H1 (cell line): Measurements from ENCODE around the gene CDH8. TPM values are rescaled to one million over a fixed set of nuclear protein-coding genes. Genes with fewer than 3 reads are reported as not detected.

ENCODE experiments used
- CTCF ChIA-PET: fragments of 300-600 bp; sonication (Branson Sonifier 250); formaldehyde crosslinking; loops from one replicate; lab custom pipeline; 2021; ENCODE audit not compliant: partially characterized antibody; lab: Charles Lee
- POLR2A ChIA-PET: fragments of 300-600 bp; sonication (Branson Sonifier 250); formaldehyde crosslinking; loops from one replicate; lab custom pipeline; 2021; ENCODE audit warnings: inconsistent platforms; ENCODE audit not compliant: partially characterized antibody; lab: Charles Lee
- DNase-seq, 2 experiments: peaks; one replicate each; pipeline versions ENCODE4 v3.0.0 to v3.0.0-alpha.2; 2010 to 2022; ENCODE audit warnings: low spot score in 2 of 2, low read depth in 1 of 2, mixed read lengths in 1 of 2
- FAIRE-seq: peaks from 2 replicates; lab custom pipeline; 2011; peaks lifted over from hg19 to GRCh38; lab: Jason Lieb, UNC
- H2AFZ ChIP-seq: 2 replicates; pipeline ENCODE4 v1.8.1; 2012; ENCODE audit warnings: low read length, inconsistent platforms
- H2AK5ac ChIP-seq: 2 replicates; pipeline ENCODE4 v1.6.1; 2013; ENCODE audit warnings: low read depth, low read length
- H2BK120ac ChIP-seq: replicated peaks from 2 replicates; pipeline ENCODE3; 2013; ENCODE audit warnings: low read depth, low read length, inconsistent platforms
- H2BK12ac ChIP-seq: 2 replicates; pipeline ENCODE4 v1.6.1; 2013; ENCODE audit warnings: low read depth, low read length
- H2BK15ac ChIP-seq: 2 replicates; pipeline ENCODE4 v1.6.1; 2013; ENCODE audit warnings: low read length
- H2BK20ac ChIP-seq: 2 replicates; pipeline ENCODE4 v1.6.1; 2013; ENCODE audit warnings: low read length
- H2BK5ac ChIP-seq: 2 replicates; pipeline ENCODE4 v1.6.1; 2013; ENCODE audit warnings: low read depth, low read length
- H3K14ac ChIP-seq: 2 replicates; pipeline ENCODE4 v1.6.1; 2013; ENCODE audit warnings: inconsistent platforms; ENCODE audit not compliant: insufficient read length
- H3K18ac ChIP-seq: 2 replicates; pipeline ENCODE4 v1.6.1; 2013; ENCODE audit warnings: low read length; ENCODE audit errors: extremely low read depth
- H3K23ac ChIP-seq: 2 replicates; pipeline ENCODE4 v1.6.1; 2013; ENCODE audit warnings: inconsistent platforms; ENCODE audit not compliant: insufficient read length
- H3K23me2 ChIP-seq: 2 replicates; pipeline ENCODE4 v1.6.1; 2013; ENCODE audit warnings: low read depth, low read length
- H3K27ac ChIP-seq: 2 replicates; pipeline ENCODE4 v1.6.1; 2011; ENCODE audit warnings: low read depth, low read length, inconsistent platforms
- H3K27me3 ChIP-seq, 4 experiments: replicated peaks in 1 of 4; 1 replicate in 1 of 4; 2 replicates in 3 of 4; pipeline versions ENCODE4 v1.6.1 to v1.8.1; 2011 to 2013; ENCODE audit warnings: low read length in 3 of 4, mild to moderate bottlenecking in 3 of 4, inconsistent platforms in 2 of 4, mixed read lengths in 2 of 4, moderate library complexity in 1 of 4; ENCODE audit not compliant: control insufficient read depth in 3 of 4, insufficient read depth in 3 of 4; ENCODE audit errors: extremely low read depth in 1 of 4
- H3K36me3 ChIP-seq, 4 experiments: 2 replicates each; pipeline versions ENCODE4 v1.6.1 to v1.8.1; 2011 to 2013; ENCODE audit warnings: mild to moderate bottlenecking in 4 of 4, low read length in 3 of 4, moderate library complexity in 2 of 4, control low read depth in 1 of 4, inconsistent platforms in 1 of 4; ENCODE audit not compliant: insufficient read depth in 4 of 4, control insufficient read depth in 2 of 4
- H3K4ac ChIP-seq: replicated peaks from 2 replicates; pipeline ENCODE3; 2013; ENCODE audit warnings: low read length, low read depth, mixed read lengths, inconsistent platforms; ENCODE audit not compliant: insufficient read length
- H3K4me1 ChIP-seq, 4 experiments: replicated peaks in 1 of 4; 1 replicate in 1 of 4; 2 replicates in 3 of 4; pipeline versions ENCODE4 v1.6.1 to v1.8.1; 2011 to 2013; ENCODE audit warnings: low read length in 3 of 4, inconsistent platforms in 2 of 4, mixed read lengths in 1 of 4; ENCODE audit not compliant: insufficient read depth in 4 of 4, control insufficient read depth in 3 of 4
- H3K4me2 ChIP-seq, 2 experiments: 2 replicates each; pipeline versions ENCODE4 v1.6.1 to v1.8.1; 2011 to 2013; ENCODE audit warnings: low read depth in 2 of 2, low read length in 2 of 2, control low read depth in 1 of 2, inconsistent platforms in 1 of 2, mild to moderate bottlenecking in 1 of 2; ENCODE audit not compliant: insufficient read depth in 1 of 2
- H3K4me3 ChIP-seq, 4 experiments: fragments of 200-600, 300-600 bp in 1 of 4; sonication (generic), shearing (Covaris generic), sonication (Bioruptor Twin) in 1 of 4; 2 replicates each; pipeline versions ENCODE4 v1.5.1 to v1.8.1; 2011 to 2016; ENCODE audit warnings: low read length in 4 of 4, low read depth in 3 of 4, control low read depth in 2 of 4, inconsistent platforms in 2 of 4, mild to moderate bottlenecking in 2 of 4, mixed read lengths in 1 of 4, moderate library complexity in 1 of 4; ENCODE audit not compliant: insufficient read depth in 2 of 4; ENCODE audit errors: extremely low read depth in 1 of 4
- H3K56ac ChIP-seq: replicated peaks from 2 replicates; pipeline ENCODE3; 2013; ENCODE audit warnings: low read depth, mild to moderate bottlenecking, mixed read lengths, low read length, inconsistent platforms; ENCODE audit not compliant: insufficient read length
- H3K79me1 ChIP-seq: 2 replicates; pipeline ENCODE4 v1.6.1; 2013; ENCODE audit warnings: low read depth, low read length, control low read depth
- H3K79me2 ChIP-seq, 2 experiments: 2 replicates each; pipeline versions ENCODE4 v1.6.1 to v1.8.1; 2012 to 2013; ENCODE audit warnings: low read length in 2 of 2, mild to moderate bottlenecking in 2 of 2, inconsistent platforms in 1 of 2; ENCODE audit not compliant: insufficient read depth in 2 of 2, control insufficient read depth in 1 of 2
- H3K9ac ChIP-seq, 4 experiments: replicated peaks in 1 of 4; 1 replicate in 1 of 4; 2 replicates in 3 of 4; pipeline versions ENCODE4 v1.6.1 to v1.8.1; 2011 to 2013; ENCODE audit warnings: low read depth in 3 of 4, low read length in 3 of 4, control low read depth in 2 of 4, mild to moderate bottlenecking in 2 of 4, moderate library complexity in 2 of 4, inconsistent platforms in 1 of 4; ENCODE audit errors: extremely low read depth in 1 of 4
- H3K9me3 ChIP-seq, 2 experiments: 2 replicates each; pipeline versions ENCODE4 v1.6.1 to v1.8.1; 2012 to 2013; ENCODE audit warnings: mild to moderate bottlenecking in 2 of 2, moderate library complexity in 2 of 2, control low read depth in 1 of 2, inconsistent platforms in 1 of 2, low read depth in 1 of 2, low read length in 1 of 2, mixed read lengths in 1 of 2; ENCODE audit not compliant: insufficient read depth in 2 of 2
- H4K20me1 ChIP-seq, 2 experiments: replicated peaks in 1 of 2; 2 replicates each; pipeline versions ENCODE3 to v1.8.1; 2011 to 2013; ENCODE audit warnings: inconsistent platforms in 2 of 2, low read length in 2 of 2, mild to moderate bottlenecking in 1 of 2; ENCODE audit not compliant: insufficient read depth in 2 of 2, control insufficient read depth in 1 of 2
- H4K5ac ChIP-seq: 2 replicates; pipeline ENCODE4 v1.6.1; 2013; ENCODE audit warnings: low read length, low read depth, mixed read lengths, inconsistent platforms; ENCODE audit not compliant: insufficient read length
- H4K8ac ChIP-seq: 2 replicates; pipeline ENCODE4 v1.8.0; 2013; ENCODE audit warnings: mild to moderate bottlenecking, moderate library complexity, low read length, inconsistent platforms; ENCODE audit not compliant: insufficient read depth; ENCODE audit errors: extremely low read depth
- H4K91ac ChIP-seq: replicated peaks from 2 replicates; pipeline ENCODE3; 2013; ENCODE audit warnings: low read length, mixed read lengths, inconsistent platforms; ENCODE audit not compliant: insufficient read length
- CTBP2 ChIP-seq: IDR thresholded peaks from 2 replicates; pipeline ENCODE4 v1.7.0; 2011; ENCODE audit warnings: borderline replicate concordance, mild to moderate bottlenecking, moderate library complexity, mixed read lengths, low read length; ENCODE audit not compliant: insufficient read depth, insufficient read length
- HDAC2 ChIP-seq, 2 experiments: fragments of 300-600 bp in 1 of 2; sonication (generic) in 1 of 2; IDR thresholded peaks; 2 replicates each; pipeline ENCODE4 v1.6.1; 2011 to 2012; ENCODE audit warnings: low read depth in 2 of 2, low read length in 2 of 2, mild to moderate bottlenecking in 2 of 2, moderate library complexity in 2 of 2, borderline replicate concordance in 1 of 2, inconsistent platforms in 1 of 2
- POLR2AphosphoS5 ChIP-seq: IDR thresholded peaks from 2 replicates; pipeline ENCODE4 v1.6.1; 2011; ENCODE audit warnings: low read depth, low read length
- RAD21 ChIP-seq, 2 experiments: IDR thresholded peaks in 1 of 2; conservative IDR thresholded peaks in 1 of 2; 2 replicates each; pipeline ENCODE4 v1.6.1; 2011; ENCODE audit warnings: low read depth in 2 of 2, low read length in 2 of 2, improper control_type of control experiment in 1 of 2, inconsistent platforms in 1 of 2, mild to moderate bottlenecking in 1 of 2, moderate library complexity in 1 of 2
- SIN3A ChIP-seq, 2 experiments: IDR thresholded peaks in 1 of 2; conservative IDR thresholded peaks in 1 of 2; 2 replicates each; pipeline ENCODE4 v1.6.1; 2011 to 2012; ENCODE audit warnings: low read length in 2 of 2, improper control_type of control experiment in 1 of 2, low read depth in 1 of 2, mild to moderate bottlenecking in 1 of 2
- SIRT6 ChIP-seq: IDR thresholded peaks from one replicate; pipeline ENCODE4 v1.7.1; 2012; ENCODE audit warnings: low read length, inconsistent platforms
- TAF7 ChIP-seq: optimal IDR thresholded peaks from 2 replicates; pipeline ENCODE3; 2011; ENCODE audit warnings: low read depth, mild to moderate bottlenecking, inconsistent platforms, low read length, moderate library complexity, borderline replicate concordance
- WGBS, 2 experiments: shearing (Covaris generic) in 1 of 2; methylation state at CpG; one replicate each; pipeline versions ENCODE4 v1.1.6 to v1.1.7; 2013 to 2015; ENCODE audit warnings: low lambda C conversion rate in 2 of 2, mixed read lengths in 2 of 2, inconsistent platforms in 1 of 2, low coverage in 1 of 2, missing lambda C conversion rate in 1 of 2; ENCODE audit not compliant: insufficient replicate concordance in 2 of 2, insufficient coverage in 1 of 2, insufficient read length in 1 of 2; ENCODE audit errors: extremely low coverage in 1 of 2, missing lambda C conversion rate in 1 of 2; 5-methylcytosine and 5-hydroxymethylcytosine counted together
- polyA plus RNA-seq, 7 experiments: library from polyadenylated mRNA; depleted of rRNA in 3 of 7; stranded (reverse) in 5 of 7; unstranded in 2 of 7; fragments of >200 nt in 5 of 7; fragments of 200-250 nt in 2 of 7; gene quantifications; 1 replicate in 5 of 7; 2 replicates in 1 of 7; 4 replicates in 1 of 7; pipeline versions ENCODE4 v1.2.1 to v1.2.3, GENCODE V29; 2011 to 2013; ENCODE audit warnings: missing spikeins in 2 of 7, mixed read lengths in 2 of 7
- total RNA-seq: library from RNA; stranded (reverse); fragmentation: NEBNext Ultra II Directional; extraction: Animal tissue kit (Norgen Biotek cat#: 25700); gene quantifications from 2 replicates; pipeline ENCODE4 v1.2.1, GENCODE V29; 2021
- TF ChIP-seq, protein P1 (sequence below): IDR thresholded peaks from 2 replicates; pipeline ENCODE4 v1.6.1; 2011; ENCODE audit warnings: low read length, improper control_type of control experiment
- TF ChIP-seq, protein P2 (sequence below), 3 experiments: IDR thresholded peaks; 1 replicate in 2 of 3; 2 replicates in 1 of 3; pipeline versions ENCODE4 v1.5.1 to v1.6.1; 2011; ENCODE audit warnings: low read length in 3 of 3, mild to moderate bottlenecking in 3 of 3, inconsistent platforms in 2 of 3, low read depth in 1 of 3, moderate library complexity in 1 of 3; ENCODE audit not compliant: insufficient read depth in 1 of 3; ENCODE audit errors: control extremely low read depth in 1 of 3

CDH8 gene
- total and polyA plus RNA-seq, 2 of the 8 experiments (the other 6 are each of a cell fraction or from before 2014, with no cell fraction given), result 7.7 to 8.4 TPM

DNA sequence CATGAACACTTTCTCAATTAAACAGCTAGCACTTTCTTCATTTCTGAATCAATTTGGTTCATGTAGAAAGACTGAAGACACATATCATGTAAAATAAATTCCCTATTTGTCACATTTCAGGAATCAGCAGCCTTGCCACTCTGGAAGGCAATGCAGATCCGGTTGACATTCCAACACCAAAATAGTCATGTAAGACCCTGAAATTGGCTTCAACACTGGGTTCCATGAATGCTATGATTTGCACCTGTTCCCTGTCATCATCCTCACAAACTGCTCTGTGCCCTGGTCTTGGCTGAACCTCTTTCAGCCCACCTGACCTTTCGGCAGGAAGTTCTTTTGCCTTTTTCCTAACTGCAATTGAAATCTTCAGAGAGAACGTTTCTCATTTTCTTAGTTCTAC, 156.9 kb downstream of the CDH8 start:
- CTCF ChIA-PET, result no interaction called here
- TF ChIP-seq SIRT6 (no peak), CTBP2 (no peak), TAF7 (no peak), HDAC2 (IDR thresholded peaks at IDR 0.05; ENCODE audit: borderline replicate concordance in 1 of 2, low read depth in 2 of 2, low read length in 2 of 2) (no peak), RAD21 (IDR thresholded peaks at IDR 0.05 in 1 of 2, conservative IDR thresholded peaks at IDR 0.05 in 1 of 2; ENCODE audit: low read depth in 2 of 2, low read length in 2 of 2) (no peak), SIN3A (conservative IDR thresholded peaks at IDR 0.05 in 1 of 2, IDR thresholded peaks at IDR 0.05 in 1 of 2; ENCODE audit: low read depth in 1 of 2, low read length in 2 of 2) (no peak), POLR2AphosphoS5 (no peak)
- TF ChIP-seq, protein P1, sequence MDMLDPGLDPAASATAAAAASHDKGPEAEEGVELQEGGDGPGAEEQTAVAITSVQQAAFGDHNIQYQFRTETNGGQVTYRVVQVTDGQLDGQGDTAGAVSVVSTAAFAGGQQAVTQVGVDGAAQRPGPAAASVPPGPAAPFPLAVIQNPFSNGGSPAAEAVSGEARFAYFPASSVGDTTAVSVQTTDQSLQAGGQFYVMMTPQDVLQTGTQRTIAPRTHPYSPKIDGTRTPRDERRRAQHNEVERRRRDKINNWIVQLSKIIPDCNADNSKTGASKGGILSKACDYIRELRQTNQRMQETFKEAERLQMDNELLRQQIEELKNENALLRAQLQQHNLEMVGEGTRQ, result no peak
- TF ChIP-seq, protein P2, sequence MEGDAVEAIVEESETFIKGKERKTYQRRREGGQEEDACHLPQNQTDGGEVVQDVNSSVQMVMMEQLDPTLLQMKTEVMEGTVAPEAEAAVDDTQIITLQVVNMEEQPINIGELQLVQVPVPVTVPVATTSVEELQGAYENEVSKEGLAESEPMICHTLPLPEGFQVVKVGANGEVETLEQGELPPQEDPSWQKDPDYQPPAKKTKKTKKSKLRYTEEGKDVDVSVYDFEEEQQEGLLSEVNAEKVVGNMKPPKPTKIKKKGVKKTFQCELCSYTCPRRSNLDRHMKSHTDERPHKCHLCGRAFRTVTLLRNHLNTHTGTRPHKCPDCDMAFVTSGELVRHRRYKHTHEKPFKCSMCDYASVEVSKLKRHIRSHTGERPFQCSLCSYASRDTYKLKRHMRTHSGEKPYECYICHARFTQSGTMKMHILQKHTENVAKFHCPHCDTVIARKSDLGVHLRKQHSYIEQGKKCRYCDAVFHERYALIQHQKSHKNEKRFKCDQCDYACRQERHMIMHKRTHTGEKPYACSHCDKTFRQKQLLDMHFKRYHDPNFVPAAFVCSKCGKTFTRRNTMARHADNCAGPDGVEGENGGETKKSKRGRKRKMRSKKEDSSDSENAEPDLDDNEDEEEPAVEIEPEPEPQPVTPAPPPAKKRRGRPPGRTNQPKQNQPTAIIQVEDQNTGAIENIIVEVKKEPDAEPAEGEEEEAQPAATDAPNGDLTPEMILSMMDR (IDR thresholded peaks at IDR 0.05; ENCODE audit: control extremely low read depth in 1 of 3, insufficient read depth in 1 of 3, low read depth in 1 of 3, low read length in 3 of 3), result no peak

More for the DNA sequence above, 156.9 kb downstream of the CDH8 start:
- Histone ChIP-seq H3K4ac (no peak overlapping the region), H4K20me1 (no peaks in the 10 kb centered on the region), H3K4me2 (no peak overlapping the region), H2AFZ (no peak overlapping the region), H2BK20ac (peak overlapping the region; percentile 50; the same call in 1 of the 2 replicates), H2BK5ac (no peak overlapping the region), H4K91ac (no peak overlapping the region), H3K4me1 (no peaks in the 10 kb centered on the region; a peak in 1 of 7 replicates), H4K8ac (no peak overlapping the region), H2AK5ac (no peak overlapping the region), H3K27me3 (no peaks in the 10 kb centered on the region), H3K23me2 (no peaks in the 10 kb centered on the region), H3K14ac (no peak overlapping the region), H3K4me3 (no peak overlapping the region), H2BK15ac (no peak overlapping the region; the same call in 1 of the 2 replicates), H2BK12ac (0 out of 2 replicates have a peak overlapping the region, but pooled peaks have one; percentile 46), H3K23ac (no peak overlapping the region), H3K9me3 (no peaks in the 10 kb centered on the region), H4K5ac (no peak overlapping the region), H3K18ac (no peak overlapping the region), H3K56ac (no peak overlapping the region), H2BK120ac (no peak overlapping the region), H3K79me1 (no peaks in the 10 kb centered on the region), H3K27ac (no peak overlapping the region), H3K9ac (no peak overlapping the region; a peak in 1 of 7 replicates), H3K36me3 (peaks cover 0 to 11% (median 0%) of the 10 kb centered on the region in 4 experiments; a peak in 3 of 8 replicates), H3K79me2 (no peaks in the 10 kb centered on the region; a peak in 1 of 4 replicates)
- WGBS, 2 experiments, result 77% methylated on average over 3 of the region's 3 CpGs; no CpG with 5 or more reads in 1 of the 2 experiments
- DNase-seq (no peak), FAIRE-seq (no peak)
- POLR2A ChIA-PET, result no interaction called here
